OCI-LY3 (cell line): ENCODE data around the gene PCBD2.
A peak's percentile ranks its signal among the peaks of the same experiment; 100 is the strongest.

ENCODE experiments used
- H2AFZ ChIP-seq: fragments of 200-600, 300-600 bp; shearing (Covaris generic); 2 replicates; pipeline ENCODE4 v1.6.0; 2014; ENCODE audit warnings: antibody characterized with exemption, low read depth, low read length
- H3K27ac ChIP-seq: fragments of 200-600, 300-600 bp; sonication (generic); 2 replicates; pipeline ENCODE4 v1.5.1; 2014; ENCODE audit warnings: mild to moderate bottlenecking, low read length, moderate library complexity, mixed read lengths
- H3K27me3 ChIP-seq: fragments of 200-600, 300-600 bp; sonication (generic); 2 replicates; pipeline ENCODE4 v1.6.1; 2014; ENCODE audit warnings: low read depth, low read length, mixed read lengths
- H3K36me3 ChIP-seq: fragments of 200-600, 300-600 bp; sonication (generic); replicated peaks from 2 replicates; pipeline ENCODE3; 2014; ENCODE audit warnings: low read depth, low read length, mixed read lengths
- H3K4me1 ChIP-seq: fragments of 300-600, 200-600 bp; sonication (generic); 2 replicates; pipeline ENCODE4 v1.6.1; 2014; ENCODE audit warnings: low read length, mixed read lengths
- H3K4me2 ChIP-seq: fragments of 200-600, 300-600 bp; sonication (generic); 2 replicates; pipeline ENCODE4 v1.6.1; 2014; ENCODE audit warnings: low read length, mixed read lengths
- H3K4me3 ChIP-seq: fragments of 300-600, 200-600 bp; sonication (generic); 2 replicates; pipeline ENCODE4 v1.5.1; 2014; ENCODE audit warnings: antibody characterized with exemption, mild to moderate bottlenecking, low read length, moderate library complexity
- H3K79me2 ChIP-seq: fragments of 300-600, 200-600 bp; shearing (Covaris generic); 2 replicates; pipeline ENCODE4 v1.6.1; 2014; ENCODE audit warnings: mild to moderate bottlenecking, low read length, mixed read lengths
- H3K9ac ChIP-seq: fragments of 300-600, 200-600 bp; shearing (Covaris generic); 2 replicates; pipeline ENCODE4 v1.6.0; 2014; ENCODE audit warnings: mild to moderate bottlenecking, low read length, moderate library complexity
- H3K9me3 ChIP-seq: fragments of 200-600, 300-600 bp; shearing (Covaris generic); 2 replicates; pipeline ENCODE4 v1.6.1; 2014; ENCODE audit warnings: low read length, mixed read lengths; ENCODE audit not compliant: insufficient read depth
- H4K20me1 ChIP-seq: fragments of 200-600, 300-600 bp; sonication (generic); 2 replicates; pipeline ENCODE4 v1.6.1; 2016; ENCODE audit warnings: low read length, mixed read lengths; ENCODE audit not compliant: insufficient read depth
- CTCF ChIP-seq: fragments of 200-600, 300-600 bp; sonication (generic); IDR thresholded peaks from 2 replicates; pipeline ENCODE4 v1.5.1; 2014; ENCODE audit warnings: antibody characterized with exemption, low read length, low read depth
- EZH2phosphoT487 ChIP-seq: fragments of 200-600 bp; shearing (Covaris generic); IDR thresholded peaks from 2 replicates; pipeline ENCODE4 v1.6.1; 2018; ENCODE audit warnings: antibody characterized with exemption, mixed run types, low read depth

PCBD2 gene

GRCh38 chr5:135010502-135011354 is 105.8 kb downstream of the PCBD2 start:
- H4K20me1 ChIP-seq, result no peaks in the 10 kb centered on the region
- no peaks in the 10 kb centered on the region for H3K27me3 ChIP-seq
- H3K4me3 ChIP-seq, result no peak overlapping the region
- H3K4me1 ChIP-seq, result no peaks in the 10 kb centered on the region
- H3K9ac ChIP-seq, result no peak overlapping the region
- no peak overlapping the region for H2AFZ ChIP-seq
- TF ChIP-seq CTCF (peak; percentile 20; the same call in 1 of the 2 replicates), EZH2phosphoT487 (no peak)
- no peak overlapping the region for H3K4me2 ChIP-seq
- no peaks in the 10 kb centered on the region for H3K9me3 ChIP-seq
- no peaks in the 10 kb centered on the region for H3K79me2 ChIP-seq
- no peaks in the 10 kb centered on the region for H3K36me3 ChIP-seq
- no peak overlapping the region for H3K27ac ChIP-seq

- H3K27ac ChIP-seq, result no peak overlapping the region
- H3K4me1 ChIP-seq, result no peaks in the 10 kb centered on the region
- H3K79me2 ChIP-seq, result no peaks in the 10 kb centered on the region
- H2AFZ ChIP-seq, result no peak overlapping the region
- H3K9me3 ChIP-seq, result no peaks in the 10 kb centered on the region
- no peak overlapping the region for H3K4me2 ChIP-seq
- H4K20me1 ChIP-seq, result no peaks in the 10 kb centered on the region
- H3K27me3 ChIP-seq, result no peaks in the 10 kb centered on the region
- no peak for TF ChIP-seq CTCF
- no peak for TF ChIP-seq EZH2phosphoT487
- H3K36me3 ChIP-seq, result no peaks in the 10 kb centered on the region
- no peak overlapping the region for H3K9ac ChIP-seq
- H3K4me3 ChIP-seq, result no peak overlapping the region
Measured at GRCh38 chr5:135011355-135012032, 106.6 kb downstream of the PCBD2 start.

GRCh38 chr5:135012033-135012588 is 107.2 kb downstream of the PCBD2 start:
- no peaks in the 10 kb centered on the region for H3K9me3 ChIP-seq

More at GRCh38 chr5:135012033-135012588, 107.2 kb downstream of the PCBD2 start:
- Histone ChIP-seq H3K36me3 (no peaks in the 10 kb centered on the region), H3K27ac (no peak overlapping the region), H4K20me1 (no peaks in the 10 kb centered on the region), H3K9ac (no peak overlapping the region), H3K4me2 (no peak overlapping the region), H2AFZ (no peak overlapping the region), H3K79me2 (no peaks in the 10 kb centered on the region), H3K4me3 (no peak overlapping the region), H3K27me3 (no peaks in the 10 kb centered on the region), H3K4me1 (no peaks in the 10 kb centered on the region)
- TF ChIP-seq EZH2phosphoT487, result no peak
- no peak for TF ChIP-seq CTCF
